DND-41 (cell line): ENCODE results near the gene OR51E2.

Experiments
- ATAC-seq: fragments of 200-7000 bp; cut with Tn5 transposase; 3 replicates; pipeline ENCODE4 v1.9.1; 2021; ENCODE audit warnings: low read depth; ENCODE audit not compliant: insufficient read depth
- DNase-seq: peaks from one replicate; pipeline ENCODE4 v3.0.0-alpha.2; 2020
- H2AFZ ChIP-seq: 2 replicates; pipeline ENCODE4 v1.6.0; 2012; ENCODE audit warnings: low read depth, low read length
- H3K27ac ChIP-seq: 2 replicates; pipeline ENCODE4 v1.5.1; 2012; ENCODE audit warnings: low read length, inconsistent platforms
- H3K27me3 ChIP-seq: fragments of 200-600 bp; sonication (generic); 2 replicates; pipeline ENCODE4 v1.6.0; 2012; ENCODE audit warnings: low read length, mild to moderate bottlenecking, inconsistent platforms; ENCODE audit not compliant: insufficient read depth, poor library complexity
- H3K36me3 ChIP-seq: 2 replicates; pipeline ENCODE4 v1.5.1; 2012; ENCODE audit warnings: low read length, inconsistent platforms; ENCODE audit not compliant: insufficient read depth
- H3K4me1 ChIP-seq: 2 replicates; pipeline ENCODE4 v1.5.1; 2012; ENCODE audit warnings: mild to moderate bottlenecking, low read length; ENCODE audit not compliant: insufficient read depth
- H3K4me2 ChIP-seq: 2 replicates; pipeline ENCODE4 v1.6.0; 2012; ENCODE audit warnings: mild to moderate bottlenecking, moderate library complexity, low read length, inconsistent platforms; ENCODE audit not compliant: insufficient read depth
- H3K4me3 ChIP-seq, 2 experiments: fragments of 200-600 bp in 1 of 2; shearing (Covaris generic) in 1 of 2; 2 replicates each; pipeline ENCODE4 v1.5.1; 2012 to 2016; ENCODE audit warnings: inconsistent platforms in 2 of 2, low read length in 2 of 2, mild to moderate bottlenecking in 2 of 2, low read depth in 1 of 2, moderate library complexity in 1 of 2
- H3K79me2 ChIP-seq: 2 replicates; pipeline ENCODE4 v1.6.0; 2012; ENCODE audit warnings: low read length, inconsistent platforms; ENCODE audit not compliant: insufficient read depth
- H3K9ac ChIP-seq: 2 replicates; pipeline ENCODE4 v1.6.0; 2012; ENCODE audit warnings: low read depth, mild to moderate bottlenecking, inconsistent platforms, low read length, moderate library complexity
- H3K9me3 ChIP-seq: 2 replicates; pipeline ENCODE4 v1.5.1; 2012; ENCODE audit warnings: low read length, moderate library complexity, mild to moderate bottlenecking, inconsistent platforms; ENCODE audit not compliant: insufficient read depth, severe bottlenecking
- H4K20me1 ChIP-seq: 2 replicates; pipeline ENCODE4 v1.6.0; 2012; ENCODE audit warnings: low read length; ENCODE audit not compliant: insufficient read depth
- EZH2 ChIP-seq: IDR thresholded peaks from 3 replicates; pipeline ENCODE4 v1.6.1; 2012; ENCODE audit warnings: borderline replicate concordance, low read depth, mild to moderate bottlenecking, moderate library complexity, low read length, inconsistent platforms; ENCODE audit not compliant: severe bottlenecking
- TF ChIP-seq, protein P1 (sequence below): IDR thresholded peaks from 2 replicates; pipeline ENCODE4 v1.5.1; 2012; ENCODE audit warnings: borderline replicate concordance, low read length, moderate library complexity, mild to moderate bottlenecking; ENCODE audit not compliant: poor library complexity, severe bottlenecking; ENCODE audit errors: extremely low read depth

OR51E2 gene

DNA sequence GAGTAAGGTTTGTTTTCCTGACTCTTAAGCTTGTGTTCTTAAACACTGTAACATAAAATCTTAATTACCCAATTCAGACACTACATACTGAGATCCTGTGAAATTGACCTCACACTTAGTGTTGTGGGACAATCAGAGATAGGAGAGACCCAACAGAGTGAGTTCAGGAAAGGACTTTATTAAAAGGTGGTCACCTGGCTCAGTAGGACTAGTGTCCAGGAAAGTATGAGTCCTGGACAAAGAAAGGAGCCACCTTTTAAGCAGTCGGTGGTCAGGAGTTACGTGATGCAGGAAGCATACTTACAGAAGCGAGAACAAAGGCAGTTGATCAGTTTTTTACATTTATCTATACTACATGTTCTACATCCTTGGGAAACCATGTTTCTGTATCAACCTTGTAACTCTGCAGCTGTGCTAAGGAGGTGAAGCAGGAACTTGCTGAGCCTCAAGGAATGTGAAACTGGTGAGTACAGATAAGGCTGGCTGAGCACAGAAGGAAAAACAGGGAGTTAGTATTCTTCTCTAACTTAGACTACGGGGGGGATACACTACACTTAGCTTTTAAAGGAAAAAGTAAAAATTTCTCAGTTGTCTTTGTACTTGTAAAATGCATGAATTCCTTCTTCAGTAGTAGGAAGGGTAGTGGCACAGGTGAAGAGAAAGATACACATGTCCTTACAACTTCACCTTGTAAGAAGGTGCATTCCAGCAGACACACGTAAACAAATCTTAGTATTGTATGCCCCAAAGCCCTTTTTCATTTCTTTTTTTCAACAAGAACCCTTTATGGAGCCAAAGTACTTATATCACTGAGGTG, 38.8 kb downstream of the OR51E2 start:
- no peak overlapping the region for H3K9ac ChIP-seq
- H3K4me2 ChIP-seq: no peak overlapping the region
- H3K27me3 ChIP-seq: peaks cover 8% of the 10 kb centered on the region
- H2AFZ ChIP-seq: no peak overlapping the region
- H3K4me3 ChIP-seq: no peak overlapping the region
- H3K27ac ChIP-seq: no peak overlapping the region
- DNase-seq (no peak), ATAC-seq (no peak)
- no peaks in the 10 kb centered on the region for H3K9me3 ChIP-seq
- no peaks in the 10 kb centered on the region for H3K36me3 ChIP-seq
- H3K79me2 ChIP-seq: no peaks in the 10 kb centered on the region
- no peaks in the 10 kb centered on the region for H4K20me1 ChIP-seq
- no peak for TF ChIP-seq EZH2
- TF ChIP-seq, protein P1, sequence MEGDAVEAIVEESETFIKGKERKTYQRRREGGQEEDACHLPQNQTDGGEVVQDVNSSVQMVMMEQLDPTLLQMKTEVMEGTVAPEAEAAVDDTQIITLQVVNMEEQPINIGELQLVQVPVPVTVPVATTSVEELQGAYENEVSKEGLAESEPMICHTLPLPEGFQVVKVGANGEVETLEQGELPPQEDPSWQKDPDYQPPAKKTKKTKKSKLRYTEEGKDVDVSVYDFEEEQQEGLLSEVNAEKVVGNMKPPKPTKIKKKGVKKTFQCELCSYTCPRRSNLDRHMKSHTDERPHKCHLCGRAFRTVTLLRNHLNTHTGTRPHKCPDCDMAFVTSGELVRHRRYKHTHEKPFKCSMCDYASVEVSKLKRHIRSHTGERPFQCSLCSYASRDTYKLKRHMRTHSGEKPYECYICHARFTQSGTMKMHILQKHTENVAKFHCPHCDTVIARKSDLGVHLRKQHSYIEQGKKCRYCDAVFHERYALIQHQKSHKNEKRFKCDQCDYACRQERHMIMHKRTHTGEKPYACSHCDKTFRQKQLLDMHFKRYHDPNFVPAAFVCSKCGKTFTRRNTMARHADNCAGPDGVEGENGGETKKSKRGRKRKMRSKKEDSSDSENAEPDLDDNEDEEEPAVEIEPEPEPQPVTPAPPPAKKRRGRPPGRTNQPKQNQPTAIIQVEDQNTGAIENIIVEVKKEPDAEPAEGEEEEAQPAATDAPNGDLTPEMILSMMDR: no peak
- H3K4me1 ChIP-seq: no peaks in the 10 kb centered on the region

- DNase-seq: no peak
- TF ChIP-seq, protein P1: no peak
- TF ChIP-seq EZH2: no peak
Measured at GRCh38 chr11:4654635-4655369, 42.9 kb downstream of the OR51E2 start.

GRCh38 chr11:4647766-4648165, 49.9 kb downstream of the OR51E2 start:
- Histone ChIP-seq H3K4me1 (no peaks in the 10 kb centered on the region), H3K36me3 (no peaks in the 10 kb centered on the region), H3K9me3 (no peaks in the 10 kb centered on the region), H3K9ac (no peak overlapping the region), H3K4me2 (no peak overlapping the region), H3K27me3 (peaks cover 11% of the 10 kb centered on the region), H3K4me3 (no peak overlapping the region), H3K79me2 (no peaks in the 10 kb centered on the region), H4K20me1 (no peaks in the 10 kb centered on the region), H3K27ac (no peak overlapping the region), H2AFZ (no peak overlapping the region)
- ATAC-seq (no peak), DNase-seq (no peak)
- TF ChIP-seq EZH2: no peak
- TF ChIP-seq, protein P1: no peak

More at GRCh38 chr11:4654635-4655369, 42.9 kb downstream of the OR51E2 start:
- H3K36me3 ChIP-seq: no peaks in the 10 kb centered on the region
- ATAC-seq: no peak
- peaks cover 4% of the 10 kb centered on the region for H3K27me3 ChIP-seq
- no peak overlapping the region for H3K4me2 ChIP-seq
- H3K27ac ChIP-seq: no peak overlapping the region
- no peak overlapping the region for H3K4me3 ChIP-seq
- H3K79me2 ChIP-seq: no peaks in the 10 kb centered on the region
- H4K20me1 ChIP-seq: no peaks in the 10 kb centered on the region
- no peak overlapping the region for H2AFZ ChIP-seq
- H3K9ac ChIP-seq: no peak overlapping the region
- no peaks in the 10 kb centered on the region for H3K9me3 ChIP-seq
- no peaks in the 10 kb centered on the region for H3K4me1 ChIP-seq
